ENCODE results near the gene FOXF2. TPM values are rescaled to one million over a fixed set of nuclear protein-coding genes. Genes with fewer than 3 reads are reported as not detected.

The FOXF2 gene
- 3.8 and 5.7 TPM in 2 replicates for total RNA-seq

GRCh38 chr6:1389369-1390132, at the start of gene FOXF2:
TSS of gene FOXF2 (plus strand) at chr6:1389576. CDS start at chr6:1389948, 372 bp downstream.

Small RNAs within 50 kb of the gene (small RNA-seq; reads per million reads assigned to genes)
- gene MIR6720 = not detected

Other genes with a start within 250 kb of the FOXF2 start
- gene FOXQ1, start 77.5 kb upstream of the FOXF2 start, total RNA-seq = 14.2 and 25.5 TPM in 2 replicates
- 78.9 and 88.4 TPM in 2 replicates for gene FOXC1, start 220.3 kb downstream of the FOXF2 start, total RNA-seq